GM13977 (cell line): ENCODE data around the gene PIM3.

Experiments used
- DNase-seq: peaks from one replicate; pipeline ENCODE4 v3.0.0; 2012; ENCODE audit warnings: low spot score
- in situ Hi-C: fragments of 300-500 bp; cut with MboI; formaldehyde crosslinking; loops from one replicate; pipeline ENCODE4 v1.12.0; 2022; ENCODE audit warnings: low sequenced_read_pairs, low pct_unique_long_range_greater_than_20kb, mixed read lengths, inconsistent platforms; ENCODE audit not compliant: unreplicated experiment
- TF ChIP-seq, protein P1 (sequence below): IDR thresholded peaks from 2 replicates; pipeline ENCODE4 v1.5.1; 2012; ENCODE audit warnings: mild to moderate bottlenecking, control low read depth; ENCODE audit not compliant: insufficient read depth; ENCODE audit errors: extremely low read depth, missing control alignments

Gene PIM3

DNA sequence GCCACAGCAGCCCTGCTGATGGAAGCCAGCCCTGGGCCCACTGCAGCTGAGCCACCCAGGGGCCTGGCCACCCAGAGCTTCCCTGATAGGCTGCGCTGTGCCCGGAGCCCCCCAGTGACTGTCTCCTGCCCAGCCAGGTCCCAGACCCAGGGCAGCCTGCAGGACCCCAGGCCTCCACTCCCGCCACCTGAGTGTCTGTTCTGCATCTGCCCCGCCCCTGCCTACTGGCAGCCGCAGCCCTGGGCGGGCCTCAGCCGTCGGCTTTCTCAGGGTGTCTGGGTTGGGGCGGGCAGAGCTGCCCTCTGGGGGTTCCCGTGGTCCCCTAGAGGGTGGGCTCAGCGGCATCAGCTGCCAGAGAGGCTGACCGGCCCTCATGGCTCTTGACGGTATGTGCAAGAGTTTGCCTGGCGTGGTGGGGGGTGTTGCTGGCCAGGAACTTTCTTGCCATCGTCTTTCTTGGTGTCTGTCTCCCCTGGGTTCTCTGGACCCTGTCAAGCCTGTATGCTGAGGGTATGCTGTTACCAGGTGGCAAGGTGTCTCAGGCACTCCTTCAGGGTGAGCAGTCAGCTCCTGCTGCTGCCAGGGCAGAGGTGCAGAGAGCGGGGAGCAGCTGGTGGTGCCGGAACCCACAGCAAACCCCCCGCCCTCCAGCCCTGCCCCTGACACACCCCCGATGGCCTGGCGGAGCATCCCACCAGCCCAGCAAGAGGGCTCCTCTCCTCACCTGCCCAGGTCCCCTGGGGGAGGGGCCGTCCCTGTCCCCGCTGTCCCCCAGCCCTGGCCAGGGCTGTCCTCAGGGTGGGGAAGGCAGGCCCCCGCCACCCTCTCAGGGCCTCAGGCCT is 12.2 kb upstream of the PIM3 start:
- no peak for DNase-seq
- in situ Hi-C loops: loop anchor here (25.0 kb wide), 1 partner anchor 89 kb away; no protein-coding TSS in a partner anchor
- TF ChIP-seq, protein P1, sequence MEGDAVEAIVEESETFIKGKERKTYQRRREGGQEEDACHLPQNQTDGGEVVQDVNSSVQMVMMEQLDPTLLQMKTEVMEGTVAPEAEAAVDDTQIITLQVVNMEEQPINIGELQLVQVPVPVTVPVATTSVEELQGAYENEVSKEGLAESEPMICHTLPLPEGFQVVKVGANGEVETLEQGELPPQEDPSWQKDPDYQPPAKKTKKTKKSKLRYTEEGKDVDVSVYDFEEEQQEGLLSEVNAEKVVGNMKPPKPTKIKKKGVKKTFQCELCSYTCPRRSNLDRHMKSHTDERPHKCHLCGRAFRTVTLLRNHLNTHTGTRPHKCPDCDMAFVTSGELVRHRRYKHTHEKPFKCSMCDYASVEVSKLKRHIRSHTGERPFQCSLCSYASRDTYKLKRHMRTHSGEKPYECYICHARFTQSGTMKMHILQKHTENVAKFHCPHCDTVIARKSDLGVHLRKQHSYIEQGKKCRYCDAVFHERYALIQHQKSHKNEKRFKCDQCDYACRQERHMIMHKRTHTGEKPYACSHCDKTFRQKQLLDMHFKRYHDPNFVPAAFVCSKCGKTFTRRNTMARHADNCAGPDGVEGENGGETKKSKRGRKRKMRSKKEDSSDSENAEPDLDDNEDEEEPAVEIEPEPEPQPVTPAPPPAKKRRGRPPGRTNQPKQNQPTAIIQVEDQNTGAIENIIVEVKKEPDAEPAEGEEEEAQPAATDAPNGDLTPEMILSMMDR: no peak

DNA sequence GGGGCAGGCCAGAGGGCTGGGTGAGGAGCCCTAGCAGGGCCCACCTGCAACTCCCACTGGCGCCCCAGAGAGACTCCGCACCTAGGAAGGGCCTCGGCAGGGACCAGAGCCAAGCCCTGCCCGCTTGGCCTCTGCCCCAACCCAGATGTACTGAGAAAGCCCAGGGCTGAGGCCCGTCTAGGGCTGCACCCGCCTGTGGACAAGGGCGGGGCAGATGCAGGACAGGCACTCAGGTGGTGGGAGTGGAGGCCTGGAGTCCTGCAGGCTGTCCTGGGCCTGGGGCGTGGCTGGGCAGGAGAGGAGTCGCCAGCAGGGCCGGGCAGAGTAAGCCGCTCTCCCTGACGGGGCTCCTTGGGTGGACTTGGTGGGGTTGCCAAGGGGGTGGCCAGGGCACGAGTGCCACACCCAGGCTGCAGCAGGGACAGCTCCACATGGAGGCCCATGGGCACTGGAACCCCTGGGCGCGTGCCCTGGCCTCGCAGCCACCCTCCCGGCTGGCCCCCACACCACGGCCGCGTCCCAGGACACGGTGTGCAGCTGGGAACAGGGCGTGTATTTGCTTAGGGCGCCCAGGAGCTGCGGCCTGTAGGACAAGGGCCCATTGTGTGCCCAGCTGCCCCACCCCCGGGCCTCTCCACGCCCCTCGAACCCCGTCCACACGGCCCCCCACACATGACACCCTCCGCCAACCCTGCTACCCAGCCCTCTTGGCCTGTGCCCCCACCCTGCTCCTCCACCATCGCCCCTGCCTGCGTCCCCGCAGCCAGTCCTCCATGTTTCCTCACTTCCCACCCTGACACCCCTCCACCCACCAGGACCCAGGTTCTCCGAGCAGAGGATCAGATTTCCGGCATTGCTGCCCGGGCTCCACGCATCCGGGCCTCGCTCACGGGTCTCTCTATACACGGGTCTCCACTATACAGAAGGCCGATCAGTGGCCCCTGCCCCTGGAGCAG is 11.3 kb upstream of the PIM3 start:
- in situ Hi-C loops: loop anchor here (25.0 kb wide), 1 partner anchor 88 kb away; no protein-coding TSS in a partner anchor
- DNase-seq: no peak
- TF ChIP-seq, protein P1: no peak

DNA sequence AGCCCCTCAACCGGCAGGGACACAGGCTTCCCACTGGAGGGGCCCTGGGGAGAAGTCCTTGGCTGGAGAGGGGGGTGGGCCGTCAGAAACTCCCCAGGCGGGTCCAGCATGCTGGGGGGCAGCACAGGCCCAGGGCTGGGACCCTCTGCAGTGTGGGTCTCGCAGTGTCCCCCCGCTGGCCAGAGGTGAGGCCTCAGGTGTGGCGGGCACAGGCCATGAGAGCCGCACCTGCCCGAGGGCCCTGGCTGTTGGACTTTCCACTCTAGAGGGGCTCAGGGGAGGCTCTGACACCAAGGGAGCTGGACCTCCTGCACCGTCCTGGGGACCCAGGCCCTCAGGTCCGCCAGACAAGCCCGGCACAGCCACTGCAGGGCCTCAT is 10.7 kb upstream of the PIM3 start:
- DNase-seq: no peak
- in situ Hi-C loops: loop anchor here (25.0 kb wide), 1 partner anchor 87 kb away; no protein-coding TSS in a partner anchor
- TF ChIP-seq, protein P1: no peak

DNA sequence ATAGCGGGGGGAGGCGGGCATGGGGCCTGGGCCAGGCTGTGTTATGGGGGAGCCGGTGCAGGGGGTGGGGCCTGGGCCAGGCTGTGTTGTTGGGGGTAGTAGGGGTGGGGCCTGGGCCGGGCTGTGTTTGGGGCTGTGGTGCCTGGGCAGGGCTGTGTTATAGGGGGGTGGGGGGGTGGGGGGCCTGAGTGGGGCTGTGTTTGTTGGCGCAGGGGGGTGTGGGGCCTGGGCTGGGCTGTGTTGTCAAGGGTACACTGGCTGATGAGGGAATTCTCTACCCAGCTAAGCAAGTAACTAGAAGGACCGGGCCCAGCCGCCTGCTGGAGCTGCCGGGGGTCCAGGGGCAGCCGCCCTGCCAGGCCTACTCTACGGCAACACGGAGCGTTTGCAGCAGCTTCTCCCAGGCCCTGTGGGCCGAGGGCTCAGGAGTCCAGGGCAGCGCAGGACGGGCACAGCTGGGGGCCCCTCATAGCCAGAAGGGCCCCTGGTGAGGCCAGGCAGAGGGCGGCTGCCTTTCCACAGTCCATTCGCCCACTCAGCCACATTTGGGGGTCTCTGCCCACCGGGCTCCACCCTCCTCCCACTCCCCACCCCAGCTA is 10.1 kb upstream of the PIM3 start:
- DNase-seq: no peak
- TF ChIP-seq, protein P1: no peak
- in situ Hi-C loops: no loop called here

DNA sequence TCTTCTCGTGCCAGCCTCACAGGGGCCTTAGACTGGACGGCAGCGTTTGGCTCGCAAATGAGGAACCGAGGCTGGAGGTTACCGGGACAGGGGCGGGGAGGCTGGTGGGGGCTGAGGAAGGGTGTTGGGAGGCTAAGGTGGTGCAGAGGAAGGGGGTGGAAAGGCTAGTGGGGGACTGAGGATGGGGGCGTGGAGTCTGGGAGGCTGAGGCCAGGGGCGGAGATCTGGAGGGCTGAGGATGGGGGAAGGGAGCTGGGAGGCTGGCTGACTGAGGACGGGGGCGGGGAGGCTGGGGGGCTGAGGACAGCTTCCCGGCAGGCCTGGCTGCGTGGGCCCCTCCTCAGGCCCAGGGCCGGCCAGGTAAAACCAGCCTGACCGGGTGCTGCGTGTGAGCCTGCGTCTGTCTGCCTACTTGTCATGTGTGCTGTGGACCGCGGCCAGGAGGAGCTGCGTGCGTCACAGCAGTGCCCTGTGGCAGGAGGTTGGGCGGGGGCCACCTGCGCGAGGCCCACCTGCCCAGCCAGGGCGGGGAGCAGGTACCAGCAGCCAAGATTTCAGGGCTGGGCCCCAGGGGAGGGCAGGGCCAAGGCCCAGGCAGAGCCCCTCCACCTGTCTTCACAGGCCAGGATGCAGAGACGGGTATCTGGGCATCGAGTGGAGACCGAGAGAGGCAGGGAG is 9.4 kb upstream of the PIM3 start:
- TF ChIP-seq, protein P1: no peak
- peak; percentile 68 for DNase-seq
- in situ Hi-C loops: no loop called here

DNA sequence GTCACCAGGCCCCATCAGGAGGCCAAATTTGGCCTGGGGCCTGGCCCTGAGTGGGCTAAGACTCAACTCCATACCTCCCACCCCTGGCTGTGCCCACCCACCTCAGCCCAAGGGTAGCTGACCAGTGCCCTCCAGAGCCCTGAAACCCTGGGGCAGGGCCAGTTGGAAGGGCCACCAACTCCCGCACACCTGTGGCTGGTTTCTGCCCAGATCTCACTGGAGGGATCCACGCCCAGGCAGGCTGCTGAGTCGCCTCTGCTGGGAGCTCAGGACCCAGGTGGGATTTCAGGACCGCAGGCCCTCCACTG is 8.9 kb upstream of the PIM3 start:
- DNase-seq: no peak
- in situ Hi-C loops: no loop called here
- TF ChIP-seq, protein P1: no peak
